HEK293T (cell line): ENCODE data around the gene PTPRG.

Source experiments
- CTCF ChIA-PET: fragments of 350-600 bp; formaldehyde crosslinking; extraction: SDS; loops from one replicate; lab custom pipeline; 2021; ENCODE audit warnings: antibody characterized with exemption, inconsistent platforms; lab: Yijun Ruan, JAX
- POLR2A ChIA-PET: fragments of 350-600 bp; formaldehyde crosslinking; extraction: SDS; loops from one replicate; lab custom pipeline; 2020; ENCODE audit warnings: antibody characterized with exemption, inconsistent platforms; lab: Yijun Ruan, JAX
- DNase-seq: peaks from one replicate; pipeline ENCODE4 v3.0.0; 2012; ENCODE audit warnings: mixed read lengths; ENCODE audit errors: extremely low spot score
- ARNT ChIP-seq: fragments of 450-650 bp; IDR thresholded peaks from 2 replicates; pipeline ENCODE4 v1.6.1; 2017; ENCODE audit warnings: mild to moderate bottlenecking
- BHLHE40 ChIP-seq: fragments of 450-650 bp; IDR thresholded peaks from 2 replicates; pipeline ENCODE4 v1.6.1; 2016; ENCODE audit warnings: mild to moderate bottlenecking, moderate library complexity, borderline replicate concordance
- CTBP1 ChIP-seq: fragments of 450-650 bp; IDR thresholded peaks from 2 replicates; pipeline ENCODE4 v1.6.1; 2016; ENCODE audit warnings: borderline replicate concordance
- ELF4 ChIP-seq: fragments of 450-650 bp; IDR thresholded peaks from 2 replicates; pipeline ENCODE4 v1.6.1; 2017; ENCODE audit warnings: antibody characterized with exemption
- FOXA1 ChIP-seq: fragments of 450-650 bp; IDR thresholded peaks from 2 replicates; pipeline ENCODE4 v1.6.1; 2016; ENCODE audit warnings: mild to moderate bottlenecking
- FOXK2 ChIP-seq: fragments of 450-650 bp; IDR thresholded peaks from 2 replicates; pipeline ENCODE4 v1.6.1; 2016; ENCODE audit warnings: mild to moderate bottlenecking
- FOXM1 ChIP-seq: fragments of 450-650 bp; IDR thresholded peaks from 2 replicates; pipeline ENCODE4 v1.6.1; 2017; ENCODE audit warnings: mild to moderate bottlenecking, borderline replicate concordance
- HDGF ChIP-seq: fragments of 450-650 bp; IDR thresholded peaks from 2 replicates; pipeline ENCODE4 v1.6.1; 2017; ENCODE audit warnings: antibody characterized with exemption, borderline replicate concordance
- L3MBTL2 ChIP-seq: fragments of 450-650 bp; conservative IDR thresholded peaks from 2 replicates; pipeline ENCODE4 v1.6.1; 2016; ENCODE audit warnings: mild to moderate bottlenecking
- LEF1 ChIP-seq: fragments of 450-650 bp; IDR thresholded peaks from 2 replicates; pipeline ENCODE4 v1.6.1; 2017; ENCODE audit warnings: mild to moderate bottlenecking, borderline replicate concordance
- NFRKB ChIP-seq: fragments of 450-650 bp; IDR thresholded peaks from 2 replicates; pipeline ENCODE4 v1.6.1; 2016; ENCODE audit warnings: mild to moderate bottlenecking, moderate library complexity
- SP1 ChIP-seq: fragments of 450-650 bp; IDR thresholded peaks from 2 replicates; pipeline ENCODE4 v1.6.1; 2017
- SUZ12 ChIP-seq: fragments of 450-650 bp; IDR thresholded peaks from 2 replicates; pipeline ENCODE4 v1.6.1; 2016; ENCODE audit warnings: mild to moderate bottlenecking
- TARDBP ChIP-seq: fragments of 450-650 bp; IDR thresholded peaks from 2 replicates; pipeline ENCODE4 v1.6.1; 2016
- ZNF384 ChIP-seq: fragments of 450-650 bp; IDR thresholded peaks from 2 replicates; pipeline ENCODE4 v1.6.1; 2016
- TF ChIP-seq, protein P1 (sequence below): fragments of 450-650 bp; IDR thresholded peaks from 2 replicates; pipeline ENCODE4 v1.6.1; 2016

The PTPRG gene

DNA sequence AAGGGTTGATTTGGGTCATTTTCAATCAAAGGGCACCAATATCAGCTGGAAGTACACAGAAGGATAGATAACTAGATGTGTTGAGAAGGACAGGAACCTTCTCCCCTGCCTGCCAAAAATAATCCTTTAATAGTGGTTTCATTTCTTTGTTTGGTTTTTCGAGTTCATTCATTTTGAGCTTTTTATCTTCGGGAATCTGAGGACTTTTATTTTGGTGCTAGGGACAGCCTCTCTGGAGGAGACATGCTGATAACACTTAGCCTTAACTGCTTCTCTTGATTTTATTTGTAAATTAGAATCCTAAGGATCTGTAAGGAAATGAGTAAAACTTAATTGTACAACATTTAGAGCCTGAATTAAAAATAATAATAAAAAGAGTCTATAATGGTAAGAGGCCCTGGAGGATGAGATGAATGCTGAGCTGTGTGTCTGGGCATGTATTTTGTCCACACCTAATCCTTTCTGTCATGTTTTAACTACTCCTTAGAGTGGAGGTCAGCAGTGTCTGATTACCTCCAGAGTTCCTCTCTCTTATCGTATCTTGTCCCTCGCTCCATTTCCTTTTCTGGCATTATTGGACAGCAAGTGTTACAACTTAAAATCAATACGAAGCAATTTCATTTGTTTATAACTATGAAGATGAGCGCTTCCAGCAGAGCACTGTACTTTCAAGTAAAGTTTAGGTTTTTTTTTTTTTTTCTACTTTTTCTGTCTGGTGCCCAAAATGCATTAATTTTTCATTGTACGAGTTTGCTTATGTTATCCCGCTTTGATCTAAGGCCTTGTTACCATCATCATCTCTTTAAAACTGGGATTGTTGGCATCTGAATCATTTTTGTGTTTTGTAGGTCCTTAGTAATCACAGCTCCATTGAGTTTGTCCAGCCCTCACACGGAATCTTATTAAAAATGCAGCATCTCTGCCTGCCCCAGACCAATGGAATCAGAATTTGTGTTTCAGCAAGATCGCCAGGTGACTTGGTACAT is 22.8 kb downstream of the PTPRG start:
- CTCF ChIA-PET: no interaction called here
- no peak for DNase-seq
- POLR2A ChIA-PET: interaction anchor here (1.0 kb wide), 1 partner anchor 23 kb away, joined by 4 read pairs; the partner anchor contains the start of gene PTPRG
- no peak for TF ChIP-seq SUZ12
- no peak for TF ChIP-seq FOXK2
- TF ChIP-seq ARNT: no peak
- no peak for TF ChIP-seq FOXA1
- TF ChIP-seq SP1: no peak
- no peak for TF ChIP-seq TARDBP
- no peak for TF ChIP-seq FOXM1
- TF ChIP-seq LEF1: no peak
- TF ChIP-seq HDGF: no peak

DNA sequence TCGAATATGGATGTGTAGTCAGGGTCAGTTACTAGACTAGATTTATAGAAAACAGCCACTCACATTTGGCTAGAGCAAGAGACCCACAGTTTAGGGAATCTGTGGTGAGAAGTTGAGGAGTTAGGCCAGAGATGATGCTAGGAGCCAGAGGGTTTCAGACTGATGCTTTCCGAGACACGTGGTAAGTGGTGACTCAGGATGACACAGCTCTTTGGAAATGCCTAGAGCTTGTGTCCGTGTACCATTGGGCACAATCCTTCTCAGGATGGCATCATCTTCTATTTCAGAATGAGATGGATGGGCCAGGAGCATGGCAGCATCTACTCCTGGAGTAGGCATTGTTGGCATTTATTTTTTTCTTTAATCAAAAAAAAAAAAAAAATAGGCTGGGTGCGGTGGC is 28.5 kb downstream of the PTPRG start:
- no peak for TF ChIP-seq ARNT
- TF ChIP-seq, protein P1, sequence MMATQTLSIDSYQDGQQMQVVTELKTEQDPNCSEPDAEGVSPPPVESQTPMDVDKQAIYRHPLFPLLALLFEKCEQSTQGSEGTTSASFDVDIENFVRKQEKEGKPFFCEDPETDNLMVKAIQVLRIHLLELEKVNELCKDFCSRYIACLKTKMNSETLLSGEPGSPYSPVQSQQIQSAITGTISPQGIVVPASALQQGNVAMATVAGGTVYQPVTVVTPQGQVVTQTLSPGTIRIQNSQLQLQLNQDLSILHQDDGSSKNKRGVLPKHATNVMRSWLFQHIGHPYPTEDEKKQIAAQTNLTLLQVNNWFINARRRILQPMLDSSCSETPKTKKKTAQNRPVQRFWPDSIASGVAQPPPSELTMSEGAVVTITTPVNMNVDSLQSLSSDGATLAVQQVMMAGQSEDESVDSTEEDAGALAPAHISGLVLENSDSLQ: no peak
- no peak for TF ChIP-seq SP1
- no peak for TF ChIP-seq LEF1
- no peak for TF ChIP-seq SUZ12
- no peak for TF ChIP-seq TARDBP
- TF ChIP-seq L3MBTL2: no peak
- TF ChIP-seq NFRKB: no peak
- TF ChIP-seq ELF4: no peak
- no peak for TF ChIP-seq FOXK2
- no peak for TF ChIP-seq ZNF384
- no peak for TF ChIP-seq BHLHE40
- TF ChIP-seq CTBP1: no peak
- CTCF ChIA-PET: no interaction called here
- POLR2A ChIA-PET: no interaction called here
- DNase-seq: no peak

DNA sequence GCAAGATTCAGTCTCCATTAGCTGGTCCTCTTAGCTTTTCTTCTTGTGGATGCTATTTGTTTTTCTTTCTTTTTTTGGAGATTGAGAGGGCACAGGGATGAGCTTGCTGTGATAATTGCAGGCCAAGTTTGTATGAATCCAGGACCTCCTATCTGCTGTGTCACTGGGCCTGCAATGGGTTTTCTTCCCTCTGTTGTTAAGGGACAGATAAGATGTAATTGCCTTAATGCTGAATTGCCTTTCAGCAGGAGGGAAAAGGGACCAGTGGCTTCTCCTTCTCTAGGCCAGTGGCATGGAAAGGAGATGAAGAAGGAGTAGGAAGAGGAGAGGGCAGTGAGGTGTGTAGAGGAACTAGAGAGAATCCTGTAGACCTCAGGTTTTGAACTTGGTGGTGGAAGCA is 29.9 kb downstream of the PTPRG start:
- CTCF ChIA-PET: no interaction called here
- POLR2A ChIA-PET: no interaction called here
- no peak for DNase-seq
- TF ChIP-seq HDGF: no peak
- TF ChIP-seq NFRKB: no peak
- TF ChIP-seq FOXA1: no peak
- no peak for TF ChIP-seq FOXM1
- TF ChIP-seq ARNT: no peak
- TF ChIP-seq SUZ12: no peak
- TF ChIP-seq L3MBTL2: no peak
- TF ChIP-seq SP1: no peak

DNA sequence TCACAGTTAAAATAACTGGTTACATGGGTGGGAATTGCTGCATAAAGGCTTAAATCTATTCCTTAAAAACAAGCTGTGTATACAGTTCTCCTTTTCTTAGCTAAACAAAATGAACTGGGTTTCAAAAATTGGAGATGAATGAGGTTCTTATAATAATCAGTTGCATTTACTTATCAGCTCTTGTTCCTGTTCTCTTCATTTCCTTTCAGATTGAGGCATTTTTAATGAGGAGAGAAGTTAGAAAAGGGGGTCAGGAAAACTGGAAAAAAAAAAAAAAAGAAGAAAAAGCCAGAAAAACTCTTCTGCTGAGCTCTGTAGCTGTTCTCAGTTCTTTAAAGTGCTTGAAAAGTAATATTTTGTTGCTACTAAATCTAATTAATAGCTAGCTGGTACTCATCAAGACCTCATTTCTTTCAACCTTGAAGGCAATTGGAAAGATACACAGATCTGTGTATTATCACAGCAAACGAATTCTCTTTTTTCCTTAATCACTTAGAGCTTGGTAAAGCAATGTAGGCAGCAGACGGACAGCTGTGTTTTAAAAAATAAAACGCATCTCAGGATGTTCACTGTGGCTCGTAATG is 32.2 kb downstream of the PTPRG start:
- POLR2A ChIA-PET: no interaction called here
- DNase-seq: no peak
- TF ChIP-seq FOXA1 (no peak), LEF1 (no peak), ELF4 (no peak), HDGF (no peak), NFRKB (no peak), ARNT (no peak), CTBP1 (no peak), FOXM1 (no peak), TARDBP (no peak), BHLHE40 (no peak), SUZ12 (no peak), ZNF384 (no peak), L3MBTL2 (no peak), SP1 (no peak)
- TF ChIP-seq, protein P1: no peak
- CTCF ChIA-PET: no interaction called here

DNA sequence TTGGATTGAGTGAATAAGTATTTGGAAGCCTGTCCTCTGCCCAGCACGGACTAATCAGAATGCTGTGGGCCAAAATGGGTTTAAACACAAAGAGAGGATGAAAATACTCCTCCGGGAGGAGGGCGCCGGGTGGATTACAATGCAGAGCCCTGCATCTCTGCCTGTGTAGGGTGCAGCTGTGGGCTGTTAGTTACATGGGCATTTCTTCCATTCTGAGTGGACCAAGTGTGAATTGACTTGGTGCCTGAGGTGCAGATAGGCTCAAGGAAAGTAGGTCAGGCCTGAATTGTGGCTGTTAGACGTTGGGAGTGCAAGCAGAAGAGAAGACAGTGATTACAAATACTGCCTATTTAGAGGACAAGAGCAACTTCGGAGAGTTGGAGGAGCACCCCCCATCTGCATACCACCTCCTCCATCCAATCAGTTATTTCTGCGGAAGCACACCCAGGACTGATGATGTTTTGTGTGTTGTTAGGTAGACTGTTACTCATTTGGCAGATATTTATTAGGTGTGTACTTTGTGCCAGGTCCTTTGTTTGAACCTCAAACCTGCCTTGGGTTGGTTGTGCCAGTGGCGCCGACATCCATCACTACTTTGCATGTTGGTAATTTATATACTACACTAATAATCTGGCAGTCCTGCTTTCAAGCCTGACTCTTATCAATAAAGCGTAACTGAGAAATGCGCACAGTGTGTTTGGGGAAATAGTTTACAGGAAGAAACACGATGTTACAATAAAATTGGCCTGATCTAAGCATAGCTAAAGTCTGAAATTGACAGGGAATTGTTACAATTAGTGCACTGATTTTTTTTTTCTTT is 33.0 kb downstream of the PTPRG start:
- DNase-seq: no peak

More for the DNA sequence above, 33.0 kb downstream of the PTPRG start:
- TF ChIP-seq, protein P1: no peak
- no peak for TF ChIP-seq ARNT
- TF ChIP-seq TARDBP: no peak
- TF ChIP-seq FOXA1: no peak
- no peak for TF ChIP-seq FOXK2
- TF ChIP-seq CTBP1: no peak
- no peak for TF ChIP-seq FOXM1
- TF ChIP-seq SUZ12: no peak
- no peak for TF ChIP-seq NFRKB
- TF ChIP-seq ELF4: no peak
- TF ChIP-seq BHLHE40: no peak
- TF ChIP-seq LEF1: no peak
- TF ChIP-seq HDGF: no peak
- no peak for TF ChIP-seq SP1
- TF ChIP-seq L3MBTL2: no peak
- TF ChIP-seq ZNF384: no peak
- CTCF ChIA-PET: no interaction called here
- POLR2A ChIA-PET: no interaction called here
